Esophagus squamous epithelium (tissue), 4 donors: ENCODE results near the gene HPCAL1.

Source experiments
- POLR2A ChIP-seq, 4 donors: fragments of 450-650 bp; IDR thresholded peaks; one replicate each; pipeline ENCODE4 v1.6.1; 2017; ENCODE audit warnings: antibody characterized with exemption in 4 of 4, mild to moderate bottlenecking in 4 of 4, moderate library complexity in 3 of 4
- TF ChIP-seq, protein P1 (sequence below), 6 experiments: fragments of 450-650 bp in 4 of 6; fragments of 200-600 bp in 2 of 6; sonication (generic) in 2 of 6; IDR thresholded peaks; one replicate each; pipeline ENCODE4 v1.5.1; 2016 to 2019; ENCODE audit warnings: antibody characterized with exemption in 6 of 6, mild to moderate bottlenecking in 4 of 6, moderate library complexity in 4 of 6

GRCh38 chr2:10283106-10284062 lies 19.3 kb upstream of the HPCAL1 start:
- TF ChIP-seq, protein P1, sequence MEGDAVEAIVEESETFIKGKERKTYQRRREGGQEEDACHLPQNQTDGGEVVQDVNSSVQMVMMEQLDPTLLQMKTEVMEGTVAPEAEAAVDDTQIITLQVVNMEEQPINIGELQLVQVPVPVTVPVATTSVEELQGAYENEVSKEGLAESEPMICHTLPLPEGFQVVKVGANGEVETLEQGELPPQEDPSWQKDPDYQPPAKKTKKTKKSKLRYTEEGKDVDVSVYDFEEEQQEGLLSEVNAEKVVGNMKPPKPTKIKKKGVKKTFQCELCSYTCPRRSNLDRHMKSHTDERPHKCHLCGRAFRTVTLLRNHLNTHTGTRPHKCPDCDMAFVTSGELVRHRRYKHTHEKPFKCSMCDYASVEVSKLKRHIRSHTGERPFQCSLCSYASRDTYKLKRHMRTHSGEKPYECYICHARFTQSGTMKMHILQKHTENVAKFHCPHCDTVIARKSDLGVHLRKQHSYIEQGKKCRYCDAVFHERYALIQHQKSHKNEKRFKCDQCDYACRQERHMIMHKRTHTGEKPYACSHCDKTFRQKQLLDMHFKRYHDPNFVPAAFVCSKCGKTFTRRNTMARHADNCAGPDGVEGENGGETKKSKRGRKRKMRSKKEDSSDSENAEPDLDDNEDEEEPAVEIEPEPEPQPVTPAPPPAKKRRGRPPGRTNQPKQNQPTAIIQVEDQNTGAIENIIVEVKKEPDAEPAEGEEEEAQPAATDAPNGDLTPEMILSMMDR (IDR thresholded peaks at IDR 0.05), result no peak
- no peak for TF ChIP-seq POLR2A (IDR thresholded peaks at IDR 0.05)
